Psoas muscle (tissue), 8 donors: ENCODE results near the gene TACC3. TPM values are rescaled to one million over a fixed set of nuclear protein-coding genes. Genes with fewer than 3 reads are reported as not detected.

Experiments
- ATAC-seq, 4 donors: fragments of 200-7000 bp; cut with Tn5 transposase; one replicate each; pipeline ENCODE4 v1.9.1; 2020; ENCODE audit warnings: moderate library complexity in 3 of 4, mild to moderate bottlenecking in 2 of 4
- DNase-seq, 2 donors: peaks; one replicate each; pipeline ENCODE4 v3.0.0-alpha.2; 2020
- H3K27ac ChIP-seq: fragments of 200-600 bp; one replicate; pipeline ENCODE4 v1.8.0; 2022
- H3K27me3 ChIP-seq, 3 donors: fragments of 200-600 bp in 1 of 3; one replicate each; pipeline versions ENCODE4 v1.6.1 to v1.8.0; 2013 to 2022; ENCODE audit warnings: low read length in 2 of 3, mild to moderate bottlenecking in 2 of 3, moderate library complexity in 1 of 3; ENCODE audit not compliant: insufficient read depth in 3 of 3
- H3K36me3 ChIP-seq, 2 donors: fragments of 200-600 bp in 1 of 2; one replicate each; pipeline versions ENCODE4 v1.6.1 to v1.8.0; 2013 to 2022; ENCODE audit warnings: low read depth in 1 of 2, mild to moderate bottlenecking in 1 of 2, moderate library complexity in 1 of 2; ENCODE audit not compliant: insufficient read depth in 1 of 2
- H3K4me1 ChIP-seq: fragments of 200-600 bp; one replicate; pipeline ENCODE4 v1.8.0; 2022
- H3K4me3 ChIP-seq: fragments of 200-600 bp; one replicate; pipeline ENCODE4 v1.8.0; 2022; ENCODE audit warnings: mild to moderate bottlenecking
- H3K9me3 ChIP-seq: fragments of 200-600 bp; one replicate; pipeline ENCODE4 v1.8.0; 2022
- WGBS, 3 donors: extraction: QIAGEN DNeasy Blood & Tissue Kit; methylation state at CpG; one replicate each; pipeline versions ENCODE4 v1.1.6 to v1.1.7; 2013; 5-methylcytosine and 5-hydroxymethylcytosine counted together
- intact Hi-C, 2 donors: fragments of 100-400 bp; cut with DNase I; formaldehyde crosslinking; loops; one replicate each; pipeline versions ENCODE4 v1.11.0 to v1.14.2; 2022
- polyA plus RNA-seq, 3 donors: library from polyadenylated mRNA; stranded (reverse); fragments of 200-250 nt; gene quantifications; one replicate each; pipeline ENCODE4 v1.2.3, GENCODE V29; 2013
- total RNA-seq, 4 donors: library from RNA; stranded (reverse); fragmentation: NEBNext Ultra II Directional in 2 of 4; extraction: Animal tissue kit (Norgen Biotek cat#: 25700) in 2 of 4; gene quantifications; one replicate each; pipeline versions ENCODE4 v1.2.1 to v1.2.4, GENCODE V29; 2021 to 2023
- TF ChIP-seq, protein P1 (sequence below): fragments of 200-600 bp; IDR thresholded peaks from one replicate; pipeline ENCODE4 v1.8.0; 2022; ENCODE audit warnings: antibody characterized with exemption
- donor health status: healthy with polysubstance abuse.
- donor health status: DM: no; HTN: no; CAD: no; lungs with moderate emphysema.
- donor health status: Bipolar disorder and iron deficiency.
- donor health status: healthy.
- donor health status: DM: yes; HTN: yes; CAD: no.
- donor health status: DM: no; HTN: no; CAD: no.
- donor health status: DM: no; HTN: no; CAD: no.
- donor health status: DM: yes; HTN: yes; CAD: no.

TACC3 gene
- total and polyA plus RNA-seq, 7 donors: 2.2 to 4.8 (median 2.9) TPM

DNA sequence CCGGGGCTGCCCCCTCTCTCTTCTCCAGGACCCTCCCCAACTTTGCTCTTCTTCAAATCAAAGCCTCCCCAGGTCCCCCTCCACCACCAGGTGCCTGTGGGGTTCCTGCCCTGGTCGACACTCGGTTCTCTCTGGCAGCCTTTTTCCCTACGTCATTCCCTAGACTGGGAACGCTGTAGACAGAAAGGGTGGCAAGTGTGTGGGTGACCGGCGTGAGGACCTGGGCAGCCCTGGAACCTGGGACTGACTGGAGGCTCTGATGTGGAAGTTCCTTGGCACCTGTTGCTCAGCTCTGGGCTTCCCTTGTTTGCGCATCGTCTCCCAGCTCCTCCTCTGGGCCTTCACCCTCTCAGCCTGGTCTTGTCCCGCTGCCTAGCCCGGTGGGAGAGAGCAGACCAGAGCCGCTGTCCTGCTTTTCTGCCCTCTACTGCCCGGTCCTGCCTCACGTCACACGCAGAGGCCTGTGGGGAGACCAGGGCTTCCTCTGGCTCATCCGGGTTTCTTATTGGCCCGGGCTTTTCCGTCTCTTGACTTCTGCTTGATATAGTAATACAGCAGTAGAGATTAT is 1.3 kb downstream of the TACC3 start:
- no peaks in the 10 kb centered on the region for H3K27me3 ChIP-seq
- H3K36me3 ChIP-seq: peaks cover 0 to 30% of the 10 kb centered on the region in 2 donors
- H3K9me3 ChIP-seq: no peaks in the 10 kb centered on the region
- TF ChIP-seq, protein P1, sequence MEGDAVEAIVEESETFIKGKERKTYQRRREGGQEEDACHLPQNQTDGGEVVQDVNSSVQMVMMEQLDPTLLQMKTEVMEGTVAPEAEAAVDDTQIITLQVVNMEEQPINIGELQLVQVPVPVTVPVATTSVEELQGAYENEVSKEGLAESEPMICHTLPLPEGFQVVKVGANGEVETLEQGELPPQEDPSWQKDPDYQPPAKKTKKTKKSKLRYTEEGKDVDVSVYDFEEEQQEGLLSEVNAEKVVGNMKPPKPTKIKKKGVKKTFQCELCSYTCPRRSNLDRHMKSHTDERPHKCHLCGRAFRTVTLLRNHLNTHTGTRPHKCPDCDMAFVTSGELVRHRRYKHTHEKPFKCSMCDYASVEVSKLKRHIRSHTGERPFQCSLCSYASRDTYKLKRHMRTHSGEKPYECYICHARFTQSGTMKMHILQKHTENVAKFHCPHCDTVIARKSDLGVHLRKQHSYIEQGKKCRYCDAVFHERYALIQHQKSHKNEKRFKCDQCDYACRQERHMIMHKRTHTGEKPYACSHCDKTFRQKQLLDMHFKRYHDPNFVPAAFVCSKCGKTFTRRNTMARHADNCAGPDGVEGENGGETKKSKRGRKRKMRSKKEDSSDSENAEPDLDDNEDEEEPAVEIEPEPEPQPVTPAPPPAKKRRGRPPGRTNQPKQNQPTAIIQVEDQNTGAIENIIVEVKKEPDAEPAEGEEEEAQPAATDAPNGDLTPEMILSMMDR: no peak
- peak overlapping the region; percentile 30 for H3K27ac ChIP-seq
- 52 to 55% (median 52%) methylated on average over 18 of the region's 18 CpGs for WGBS, 3 donors
- ATAC-seq (no peak), DNase-seq (peak in 1 of 2 donors; percentile 49)
- peaks cover 35% of the 10 kb centered on the region for H3K4me1 ChIP-seq
- intact Hi-C loops: loop anchor here in 1 of 2 donors (2.0 kb wide), 1 partner anchor 370 kb away; no protein-coding TSS in a partner anchor
- no peak overlapping the region for H3K4me3 ChIP-seq

DNA sequence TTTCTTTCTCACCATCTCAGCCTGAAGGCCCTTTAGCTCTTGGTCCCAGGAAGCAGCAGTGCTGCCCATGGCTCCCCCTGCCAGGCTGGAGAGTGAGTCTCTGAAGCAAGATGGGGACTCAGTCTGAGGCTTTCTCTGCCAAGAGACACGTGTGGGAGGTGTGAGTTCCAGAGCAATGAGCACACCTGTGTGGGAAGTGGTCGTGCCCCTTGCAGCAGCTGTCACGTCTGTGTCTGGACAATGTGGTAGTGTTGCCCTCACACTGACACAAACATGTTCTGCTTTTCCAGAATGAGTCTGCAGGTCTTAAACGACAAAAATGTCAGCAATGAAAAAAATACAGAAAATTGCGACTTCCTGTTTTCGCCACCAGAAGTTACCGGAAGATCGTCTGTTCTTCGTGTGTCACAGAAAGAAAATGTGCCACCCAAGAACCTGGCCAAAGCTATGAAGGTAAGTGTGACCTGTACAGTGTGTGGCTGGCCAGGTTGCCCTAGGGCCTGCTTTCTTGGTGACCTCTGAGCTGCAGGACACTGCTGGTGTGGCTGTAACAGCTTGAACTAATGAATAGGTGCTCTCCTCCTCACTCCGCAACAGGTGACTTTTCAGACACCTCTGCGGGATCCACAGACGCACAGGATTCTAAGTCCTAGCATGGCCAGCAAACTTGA is 1.9 kb downstream of the TACC3 start:
- 80 to 81% (median 81%) methylated on average over 12 of the region's 12 CpGs for WGBS, 3 donors
- intact Hi-C loops: loop anchor here in 1 of 2 donors (2.0 kb wide), 1 partner anchor 370 kb away; no protein-coding TSS in a partner anchor
- H3K4me3 ChIP-seq: no peak overlapping the region

DNA sequence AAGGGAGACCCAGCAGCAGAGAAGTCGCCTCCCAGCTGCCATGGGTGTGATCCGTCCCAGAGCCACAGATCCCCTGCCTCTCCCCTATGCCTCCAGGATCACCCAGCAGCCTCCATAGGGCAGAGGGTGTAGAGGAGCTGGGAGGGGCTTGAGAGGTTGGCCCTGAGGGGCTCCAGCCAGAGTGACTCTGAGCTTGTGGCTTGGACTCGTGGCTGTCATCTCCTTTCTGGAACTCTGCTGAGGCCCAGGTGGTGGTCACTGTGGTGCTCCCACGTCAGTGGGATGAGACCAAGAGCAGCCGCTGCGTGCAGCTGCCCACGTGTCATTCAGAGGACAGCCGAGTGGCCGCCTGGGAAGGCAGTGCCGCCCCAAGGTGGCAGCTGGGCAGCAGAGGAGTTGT is 4.2 kb downstream of the TACC3 start:
- no peak overlapping the region for H3K27ac ChIP-seq
- DNase-seq: peak in 1 of 2 donors; percentile 43
- no peaks in the 10 kb centered on the region for H3K9me3 ChIP-seq
- TF ChIP-seq, protein P1: no peak
- peaks cover 12% of the 10 kb centered on the region for H3K4me1 ChIP-seq
- no peaks in the 10 kb centered on the region for H3K27me3 ChIP-seq
- intact Hi-C loops: loop anchor here in 1 of 2 donors (5.0 kb wide), 1 partner anchor 33 kb away; no protein-coding TSS in a partner anchor
- 71 to 89% (median 88%) methylated on average over 10 of the region's 10 CpGs for WGBS, 3 donors
- ATAC-seq: no peak
- H3K36me3 ChIP-seq: peaks cover 0 to 27% of the 10 kb centered on the region in 2 donors
- H3K4me3 ChIP-seq: no peak overlapping the region

More for the DNA sequence above, 1.9 kb downstream of the TACC3 start:
- Histone ChIP-seq H3K9me3 (no peaks in the 10 kb centered on the region), H3K27ac (peak overlapping the region; percentile 30), H3K27me3 (no peaks in the 10 kb centered on the region), H3K4me1 (peaks cover 31% of the 10 kb centered on the region), H3K36me3 (peaks cover 0 to 30% of the 10 kb centered on the region in 2 donors)
- no peak for ATAC-seq
- TF ChIP-seq, protein P1: no peak
- peak in 1 of 2 donors; percentile 44 for DNase-seq

DNA sequence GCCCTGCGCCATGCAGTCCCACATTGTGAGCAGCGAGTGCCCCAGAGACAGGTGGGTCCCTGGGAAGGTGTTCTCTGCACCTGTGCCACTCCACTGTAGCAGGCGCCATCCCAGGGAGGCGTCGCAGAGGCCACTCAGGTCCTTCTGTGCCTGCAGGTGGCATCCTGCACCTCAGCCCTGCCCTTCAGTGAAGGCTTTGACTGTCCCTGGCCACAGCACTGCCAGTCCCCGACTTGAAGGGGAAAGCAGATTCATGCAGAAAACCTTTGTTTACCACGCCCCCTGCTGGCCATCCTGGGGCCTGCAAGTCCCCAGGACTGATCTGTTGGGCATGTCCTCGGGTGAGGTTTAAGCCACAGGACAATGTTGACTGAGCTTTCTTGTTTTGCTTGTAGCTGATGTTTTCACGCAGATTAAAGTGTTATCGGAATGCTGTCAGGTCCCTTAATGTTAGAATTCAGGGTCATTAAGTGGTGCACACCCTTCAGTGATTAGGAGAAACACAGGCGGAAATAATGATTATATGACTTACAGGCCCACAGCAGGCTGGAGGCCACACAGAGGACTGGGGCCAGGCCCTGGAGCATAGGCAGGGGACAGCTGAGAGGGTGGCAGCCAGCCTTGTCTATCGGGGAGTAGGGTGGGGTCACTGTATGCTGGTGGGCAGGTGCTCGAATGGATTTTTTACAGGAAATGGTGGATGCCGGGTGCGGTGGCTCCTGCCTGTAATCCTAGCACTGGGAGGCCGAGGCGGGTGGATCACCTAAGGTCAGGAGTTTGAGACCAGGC is 5.0 kb downstream of the TACC3 start:
- Histone ChIP-seq H3K4me3 (no peak overlapping the region), H3K27ac (peak overlapping the region; percentile 19), H3K36me3 (peaks cover 0 to 35% of the 10 kb centered on the region in 2 donors), H3K27me3 (no peaks in the 10 kb centered on the region), H3K9me3 (no peaks in the 10 kb centered on the region), H3K4me1 (peaks cover 12% of the 10 kb centered on the region)
- DNase-seq: peak; percentile 90 to 92
- intact Hi-C loops: loop anchor here (1.0 to 5.0 kb wide), 2 partner anchors 33 to 34 kb away; no protein-coding TSS in a partner anchor
- 51 to 54% (median 51%) methylated on average over 17 of the region's 17 CpGs for WGBS, 3 donors
- ATAC-seq: peak; percentile 67 to 81 (median 77)
- TF ChIP-seq, protein P1: peak; percentile 98
